Tibial nerve (tissue), 4 donors: ENCODE data around the gene ASF1B.

Experiments
- EP300 ChIP-seq, 2 donors: sonication (generic); formaldehyde crosslinking; IDR thresholded peaks; one replicate each; pipeline ENCODE4 v1.6.1; 2017; ENCODE audit warnings: antibody characterized with exemption in 2 of 2, mild to moderate bottlenecking in 1 of 2
- POLR2A ChIP-seq, 2 donors: fragments of 450-650 bp; IDR thresholded peaks; one replicate each; pipeline ENCODE4 v1.6.1; 2017; ENCODE audit warnings: antibody characterized with exemption in 2 of 2, mild to moderate bottlenecking in 2 of 2, moderate library complexity in 2 of 2
- TF ChIP-seq, protein P1 (sequence below), 5 experiments: fragments of 200-600 bp in 3 of 5; fragments of 450-650 bp in 2 of 5; sonication (generic) in 3 of 5; IDR thresholded peaks; one replicate each; pipeline ENCODE4 v1.5.1; 2016 to 2019; ENCODE audit warnings: antibody characterized with exemption in 5 of 5, mild to moderate bottlenecking in 3 of 5, moderate library complexity in 2 of 5

DNA sequence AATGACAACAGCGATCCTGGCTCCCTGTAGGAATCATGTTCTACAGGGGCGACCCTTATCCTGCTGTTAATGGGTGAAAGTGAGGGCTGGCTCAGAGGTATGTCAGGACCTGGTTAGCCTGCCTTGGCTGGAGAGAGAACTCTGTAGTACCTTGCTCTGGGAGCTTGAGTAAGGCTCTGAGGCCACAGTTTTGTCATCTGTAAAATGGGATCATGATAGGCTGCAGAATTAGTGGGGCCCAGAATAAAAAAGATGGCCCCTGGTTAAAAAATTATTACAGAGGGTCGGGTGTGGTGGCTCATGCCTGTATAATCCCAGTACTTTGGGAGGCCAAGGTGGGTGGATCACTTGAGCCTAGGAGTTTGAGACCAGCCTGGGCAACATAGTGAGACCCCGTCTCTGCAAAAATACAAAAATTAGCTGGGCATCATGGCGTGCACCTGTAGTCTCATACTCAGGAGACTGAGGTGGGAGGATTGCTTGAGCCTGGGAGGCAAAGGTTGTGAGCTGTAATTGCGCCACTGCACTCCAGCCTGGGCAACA lies 35.3 kb downstream of the ASF1B start:
- TF ChIP-seq, protein P1, sequence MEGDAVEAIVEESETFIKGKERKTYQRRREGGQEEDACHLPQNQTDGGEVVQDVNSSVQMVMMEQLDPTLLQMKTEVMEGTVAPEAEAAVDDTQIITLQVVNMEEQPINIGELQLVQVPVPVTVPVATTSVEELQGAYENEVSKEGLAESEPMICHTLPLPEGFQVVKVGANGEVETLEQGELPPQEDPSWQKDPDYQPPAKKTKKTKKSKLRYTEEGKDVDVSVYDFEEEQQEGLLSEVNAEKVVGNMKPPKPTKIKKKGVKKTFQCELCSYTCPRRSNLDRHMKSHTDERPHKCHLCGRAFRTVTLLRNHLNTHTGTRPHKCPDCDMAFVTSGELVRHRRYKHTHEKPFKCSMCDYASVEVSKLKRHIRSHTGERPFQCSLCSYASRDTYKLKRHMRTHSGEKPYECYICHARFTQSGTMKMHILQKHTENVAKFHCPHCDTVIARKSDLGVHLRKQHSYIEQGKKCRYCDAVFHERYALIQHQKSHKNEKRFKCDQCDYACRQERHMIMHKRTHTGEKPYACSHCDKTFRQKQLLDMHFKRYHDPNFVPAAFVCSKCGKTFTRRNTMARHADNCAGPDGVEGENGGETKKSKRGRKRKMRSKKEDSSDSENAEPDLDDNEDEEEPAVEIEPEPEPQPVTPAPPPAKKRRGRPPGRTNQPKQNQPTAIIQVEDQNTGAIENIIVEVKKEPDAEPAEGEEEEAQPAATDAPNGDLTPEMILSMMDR (IDR thresholded peaks at IDR 0.05) = no peak
- TF ChIP-seq POLR2A (IDR thresholded peaks at IDR 0.05) = no peak
- TF ChIP-seq EP300 (IDR thresholded peaks at IDR 0.05) = no peak
